NCI-H1092 treated with DMSO at 0.1 percent for 48 hours (cell line): ENCODE results near the gene CEACAM21.

Experiments
- DNase-seq: peaks from one replicate; lab custom pipeline; 2025; lab: John Stamatoyannopoulos, UW

Gene CEACAM21

GRCh38 chr19:41619018-41619556, 43.1 kb downstream of the CEACAM21 start:
- no peak for DNase-seq

GRCh38 chr19:41620171-41620570, 44.2 kb downstream of the CEACAM21 start:
- DNase-seq, result no peak

- DNase-seq, result no peak
Measured at GRCh38 chr19:41621226-41621625, 45.3 kb downstream of the CEACAM21 start.

- DNase-seq, result no peak
Measured at GRCh38 chr19:41621654-41622053, 45.7 kb downstream of the CEACAM21 start.

GRCh38 chr19:41623360-41623759, 47.4 kb downstream of the CEACAM21 start:
- no peak for DNase-seq

- no peak for DNase-seq
Measured at GRCh38 chr19:41624515-41624914, 48.5 kb downstream of the CEACAM21 start.

GRCh38 chr19:41624937-41625336, 49.0 kb downstream of the CEACAM21 start:
- no peak for DNase-seq

- DNase-seq, result no peak
Measured at GRCh38 chr19:41626278-41626677, 50.3 kb downstream of the CEACAM21 start.

GRCh38 chr19:41626877-41627276, 50.9 kb downstream of the CEACAM21 start, which contains the start of gene CEACAM4:
Gene CEACAM4, minus strand, starts transcription at chr19:41627074. Its CDS starts 111 bp downstream, at chr19:41626963.
- no peak for DNase-seq

GRCh38 chr19:41627966-41628675, 52.2 kb downstream of the CEACAM21 start:
- DNase-seq, result no peak
